Uterus (tissue), 4 donors: ENCODE data around the gene NTPCR. TPM values are rescaled to one million over a fixed set of nuclear protein-coding genes. Genes with fewer than 3 reads are reported as not detected.

ENCODE experiments used
- DNase-seq, 2 donors: peaks; one replicate each; pipeline ENCODE4 v3.0.0-alpha.2; 2019 to 2020
- H3K27ac ChIP-seq, 2 donors: fragments of 200-600 bp; sonication (generic); 1 replicate in 1 of 2; 2 replicates in 1 of 2; pipeline ENCODE4 v1.5.1; 2016 to 2018
- H3K27me3 ChIP-seq, 2 donors: fragments of 200-600 bp; sonication (generic); one replicate each; pipeline ENCODE4 v1.5.1; 2018 to 2019; ENCODE audit warnings: control low read depth in 1 of 2
- H3K36me3 ChIP-seq, 2 donors: fragments of 200-600 bp; sonication (generic); one replicate each; pipeline ENCODE4 v1.5.1; 2019; ENCODE audit warnings: control low read depth in 1 of 2
- H3K4me1 ChIP-seq, 2 donors: fragments of 200-600 bp; sonication (generic); one replicate each; pipeline ENCODE4 v1.5.1; 2018 to 2019; ENCODE audit warnings: control low read depth in 1 of 2
- H3K4me3 ChIP-seq, 2 donors: fragments of 200-600 bp; sonication (generic); 1 replicate in 1 of 2; 2 replicates in 1 of 2; pipeline ENCODE4 v1.5.1; 2018 to 2019; ENCODE audit warnings: mild to moderate bottlenecking in 1 of 2
- H3K9me3 ChIP-seq, 2 donors: fragments of 200-600 bp; sonication (generic); one replicate each; pipeline ENCODE4 v1.5.1; 2019; ENCODE audit warnings: control low read depth in 1 of 2
- POLR2A ChIP-seq, 2 donors: fragments of 450-650 bp; IDR thresholded peaks; one replicate each; pipeline ENCODE4 v1.6.1; 2016; ENCODE audit warnings: antibody characterized with exemption in 2 of 2, mild to moderate bottlenecking in 1 of 2, moderate library complexity in 1 of 2
- intact Hi-C: fragments of 100-400 bp; cut with DNase I; formaldehyde crosslinking; loops from one replicate; pipeline ENCODE4 v1.15.1; 2023; ENCODE audit warnings: low total_unique reads
- total RNA-seq, 4 donors: library from RNA; depleted of rRNA in 3 of 4; stranded (reverse); fragments of >200 nt in 3 of 4; gene quantifications; one replicate each; pipeline versions ENCODE4 v1.1.0 to v1.2.4, GENCODE V29; 2014 to 2023
- TF ChIP-seq, protein P1 (sequence below), 4 experiments: fragments of 200-600 bp in 2 of 4; fragments of 450-650 bp in 2 of 4; sonication (generic) in 2 of 4; IDR thresholded peaks; one replicate each; pipeline ENCODE4 v1.5.1; 2016 to 2019; ENCODE audit warnings: antibody characterized with exemption in 4 of 4, mild to moderate bottlenecking in 2 of 4, moderate library complexity in 1 of 4
- donor health status: DM: yes; HTN: yes; CAD: no.

NTPCR gene
- total RNA-seq, 4 donors from 2014 or later, result 7.4 to 30.1 (median 17.1) TPM

GRCh38 chr1:232993555-232993954, 43.1 kb downstream of the NTPCR start:
- Histone ChIP-seq H3K27me3 (no peaks in the 10 kb centered on the region), H3K4me1 (no peaks in the 10 kb centered on the region), H3K9me3 (no peaks in the 10 kb centered on the region), H3K4me3 (no peak overlapping the region), H3K27ac (no peak overlapping the region), H3K36me3 (no peaks in the 10 kb centered on the region)
- no peak for DNase-seq
- TF ChIP-seq POLR2A (IDR thresholded peaks at IDR 0.05), result no peak
- TF ChIP-seq, protein P1, sequence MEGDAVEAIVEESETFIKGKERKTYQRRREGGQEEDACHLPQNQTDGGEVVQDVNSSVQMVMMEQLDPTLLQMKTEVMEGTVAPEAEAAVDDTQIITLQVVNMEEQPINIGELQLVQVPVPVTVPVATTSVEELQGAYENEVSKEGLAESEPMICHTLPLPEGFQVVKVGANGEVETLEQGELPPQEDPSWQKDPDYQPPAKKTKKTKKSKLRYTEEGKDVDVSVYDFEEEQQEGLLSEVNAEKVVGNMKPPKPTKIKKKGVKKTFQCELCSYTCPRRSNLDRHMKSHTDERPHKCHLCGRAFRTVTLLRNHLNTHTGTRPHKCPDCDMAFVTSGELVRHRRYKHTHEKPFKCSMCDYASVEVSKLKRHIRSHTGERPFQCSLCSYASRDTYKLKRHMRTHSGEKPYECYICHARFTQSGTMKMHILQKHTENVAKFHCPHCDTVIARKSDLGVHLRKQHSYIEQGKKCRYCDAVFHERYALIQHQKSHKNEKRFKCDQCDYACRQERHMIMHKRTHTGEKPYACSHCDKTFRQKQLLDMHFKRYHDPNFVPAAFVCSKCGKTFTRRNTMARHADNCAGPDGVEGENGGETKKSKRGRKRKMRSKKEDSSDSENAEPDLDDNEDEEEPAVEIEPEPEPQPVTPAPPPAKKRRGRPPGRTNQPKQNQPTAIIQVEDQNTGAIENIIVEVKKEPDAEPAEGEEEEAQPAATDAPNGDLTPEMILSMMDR (IDR thresholded peaks at IDR 0.05), result no peak
- intact Hi-C loops, result no loop called here

DNA sequence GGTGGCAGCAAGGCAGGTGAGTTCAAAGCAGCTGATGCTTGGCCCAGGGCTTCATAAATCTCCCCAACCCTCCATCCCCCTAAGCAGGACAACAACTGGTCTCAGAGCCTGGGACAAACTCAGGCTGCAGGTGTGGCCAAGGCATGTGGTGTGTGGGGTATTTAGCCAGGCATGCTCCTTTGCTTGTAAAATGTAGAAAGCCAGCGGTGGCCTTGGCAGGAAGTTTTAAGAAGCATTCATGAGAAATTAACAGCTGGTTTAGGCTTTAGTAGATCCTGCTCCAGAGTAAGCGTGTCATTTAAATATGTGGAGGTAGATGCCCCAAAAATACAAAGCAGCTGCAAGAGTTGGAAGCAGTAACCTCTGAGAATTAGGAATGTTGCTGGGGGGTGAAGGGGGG, 44.8 kb downstream of the NTPCR start:
- H3K36me3 ChIP-seq, result no peaks in the 10 kb centered on the region
- H3K27me3 ChIP-seq, result no peaks in the 10 kb centered on the region
- no peaks in the 10 kb centered on the region for H3K9me3 ChIP-seq
- no peak for TF ChIP-seq POLR2A (IDR thresholded peaks at IDR 0.05)
- TF ChIP-seq, protein P1 (IDR thresholded peaks at IDR 0.05), result no peak
- no peak for DNase-seq
- H3K27ac ChIP-seq, result no peak overlapping the region
- intact Hi-C loops, result no loop called here
- no peak overlapping the region for H3K4me3 ChIP-seq
- no peaks in the 10 kb centered on the region for H3K4me1 ChIP-seq

DNA sequence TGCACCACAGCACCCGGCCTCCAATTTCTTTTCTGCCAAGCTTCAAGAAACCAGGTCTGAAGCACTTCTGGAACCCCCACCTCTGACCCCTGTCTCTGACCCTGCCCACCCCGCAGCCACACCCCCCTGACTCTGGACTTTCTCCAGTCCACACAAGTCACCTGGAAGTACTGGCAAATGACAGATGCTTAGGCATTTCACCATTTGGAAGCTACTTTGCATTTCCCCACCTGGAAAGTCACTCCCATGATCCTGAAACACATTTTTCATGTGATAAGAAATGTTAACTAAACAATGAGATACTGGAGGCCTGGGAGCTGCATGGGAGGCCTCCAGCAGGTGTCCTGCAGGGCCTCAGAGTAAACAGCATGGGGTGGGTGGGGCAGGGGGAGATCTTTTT, 45.7 kb downstream of the NTPCR start:
- no peaks in the 10 kb centered on the region for H3K9me3 ChIP-seq
- H3K36me3 ChIP-seq, result no peaks in the 10 kb centered on the region
- intact Hi-C loops, result no loop called here
- no peaks in the 10 kb centered on the region for H3K27me3 ChIP-seq
- no peaks in the 10 kb centered on the region for H3K4me1 ChIP-seq
- no peak overlapping the region for H3K27ac ChIP-seq
- no peak for DNase-seq
- H3K4me3 ChIP-seq, result no peak overlapping the region
- TF ChIP-seq, protein P1 (IDR thresholded peaks at IDR 0.05), result no peak
- TF ChIP-seq POLR2A (IDR thresholded peaks at IDR 0.05), result no peak

DNA sequence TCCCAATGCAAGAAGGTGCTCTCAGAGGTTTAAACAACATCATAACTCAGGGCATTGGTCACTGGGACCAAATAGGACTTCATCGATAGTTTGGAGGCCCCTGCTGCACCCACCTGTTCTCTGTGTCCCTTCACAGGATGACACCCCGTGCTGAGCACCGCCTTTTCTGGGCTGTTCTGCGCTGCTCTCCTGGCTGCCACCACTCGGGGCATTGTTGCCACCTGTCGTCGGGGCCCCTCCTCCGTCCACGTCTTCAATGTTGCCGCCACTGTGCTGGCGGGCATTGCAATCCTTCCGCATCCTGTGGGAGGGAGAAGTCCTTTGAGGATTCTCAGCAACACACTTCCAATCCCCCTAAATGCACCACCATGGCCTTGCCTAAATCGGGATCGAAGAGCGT, 47.7 kb downstream of the NTPCR start:
- Histone ChIP-seq H3K27ac (no peak overlapping the region), H3K9me3 (no peaks in the 10 kb centered on the region), H3K36me3 (no peaks in the 10 kb centered on the region), H3K4me1 (no peaks in the 10 kb centered on the region), H3K27me3 (no peaks in the 10 kb centered on the region), H3K4me3 (no peak overlapping the region)
- no peak for TF ChIP-seq POLR2A (IDR thresholded peaks at IDR 0.05)
- TF ChIP-seq, protein P1 (IDR thresholded peaks at IDR 0.05), result no peak
- no peak for DNase-seq
- intact Hi-C loops, result no loop called here

GRCh38 chr1:232998646-232999045, 48.2 kb downstream of the NTPCR start:
- H3K27ac ChIP-seq, result no peak overlapping the region
- H3K4me1 ChIP-seq, result no peaks in the 10 kb centered on the region
- H3K36me3 ChIP-seq, result no peaks in the 10 kb centered on the region
- no peak overlapping the region for H3K4me3 ChIP-seq
- intact Hi-C loops, result no loop called here
- H3K9me3 ChIP-seq, result no peaks in the 10 kb centered on the region
- no peaks in the 10 kb centered on the region for H3K27me3 ChIP-seq
- no peak for DNase-seq
- TF ChIP-seq POLR2A (IDR thresholded peaks at IDR 0.05), result no peak
- TF ChIP-seq, protein P1 (IDR thresholded peaks at IDR 0.05), result no peak
